Stimulated activated CD4-positive, alpha-beta T cell treated with anti-CD3 and anti-CD28 coated beads, Interleukin-4, amount 100 ng/mL, for 48 hours (primary cell): Measurements from ENCODE around the gene TRIM48.
"Not testable (repeated sequence)": the region's sequence is repeated elsewhere in the genome, so short reads cannot be mapped to it uniquely, and the experiment has no call there.

Experiments
- DNase-seq, 2 donors: peaks; one replicate each; pipeline ENCODE4 v3.0.0-alpha.2; 2020; ENCODE audit warnings: low read depth in 2 of 2

The TRIM48 gene, protein sequence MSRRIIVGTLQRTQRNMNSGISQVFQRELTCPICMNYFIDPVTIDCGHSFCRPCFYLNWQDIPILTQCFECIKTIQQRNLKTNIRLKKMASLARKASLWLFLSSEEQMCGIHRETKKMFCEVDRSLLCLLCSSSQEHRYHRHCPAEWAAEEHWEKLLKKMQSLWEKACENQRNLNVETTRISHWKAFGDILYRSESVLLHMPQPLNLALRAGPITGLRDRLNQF

DNA sequence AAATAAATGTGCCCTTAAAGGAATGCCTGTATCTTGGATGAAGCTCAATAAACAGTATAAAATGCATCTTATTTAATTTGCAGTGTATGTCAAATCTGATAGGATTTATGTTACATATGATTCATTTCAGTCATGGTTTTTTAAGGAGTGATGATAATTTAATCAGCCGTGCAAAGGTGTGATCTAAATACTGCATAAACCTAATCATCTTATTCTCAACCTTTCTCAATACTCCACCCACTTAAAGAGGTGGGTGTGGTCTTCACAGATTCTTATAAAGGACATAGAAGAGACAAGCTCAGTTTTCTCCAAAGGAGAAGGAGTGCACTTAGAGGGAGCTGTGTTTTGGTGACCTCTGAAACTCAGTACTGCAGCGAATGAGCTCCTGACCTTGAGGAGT, at the start of gene TRIM48:
Gene TRIM48 (plus strand): TSS at position 301 of the 400 bp plus-strand sequence. CDS start 113 bp downstream, outside the sequence.
- not testable (repeated sequence) for DNase-seq

DNA sequence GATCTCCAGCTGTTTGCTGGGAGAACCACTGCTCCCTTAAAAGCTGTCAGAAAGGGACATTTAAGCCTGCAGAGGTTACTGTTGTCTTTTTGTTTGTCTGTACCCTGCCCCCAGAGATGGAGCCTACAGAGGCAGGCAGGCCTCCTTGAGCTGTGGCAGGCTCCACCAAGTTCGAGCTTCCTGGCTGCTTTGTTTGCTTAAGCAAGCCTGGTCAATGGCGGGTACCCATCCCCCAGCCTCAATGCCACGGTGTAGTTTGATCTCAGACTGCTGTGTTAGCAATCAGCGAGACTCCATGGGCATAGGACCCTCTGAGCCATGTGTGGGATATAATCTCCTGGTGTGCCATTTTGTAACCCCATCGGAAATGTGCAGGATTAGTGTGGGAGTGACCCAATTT, 23.6 kb upstream of the TRIM48 start:
- DNase-seq = not testable (repeated sequence)

DNA sequence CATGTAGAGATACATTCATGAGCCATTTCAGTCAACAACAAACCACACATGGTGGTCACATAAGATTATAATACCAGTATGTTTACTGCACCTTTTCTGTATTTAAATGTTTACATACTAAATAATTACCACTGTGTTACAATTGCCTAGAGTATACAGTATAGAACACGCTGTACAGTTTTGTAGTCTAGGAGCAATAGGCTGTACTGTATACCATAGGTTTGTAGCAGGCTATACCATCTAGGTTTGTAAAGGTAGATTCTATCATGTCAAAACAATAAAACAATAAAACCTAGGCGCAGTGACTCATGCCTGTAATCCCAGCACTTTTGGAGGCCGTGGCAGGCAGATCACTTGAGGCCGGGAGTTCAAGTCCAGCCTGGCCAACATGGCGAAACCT, 1.1 kb downstream of the TRIM48 start:
- no peak for DNase-seq
